Choroid plexus epithelial cell (primary cell): ENCODE data around the gene NOX1.
A peak's percentile ranks its signal among the peaks of the same experiment; 100 is the strongest.
"Not testable (repeated sequence)": the region's sequence is repeated elsewhere in the genome, so short reads cannot be mapped to it uniquely, and the experiment has no call there.

Experiments used
- DNase-seq: peaks from one replicate; pipeline ENCODE4 v3.0.0-alpha.2; 2010; ENCODE audit warnings: low read depth
- H3K4me3 ChIP-seq: 2 replicates; pipeline ENCODE4 v1.5.1; 2011; ENCODE audit warnings: low read depth, mild to moderate bottlenecking, control low read depth, low read length, moderate library complexity
- TF ChIP-seq, protein P1 (sequence below): conservative IDR thresholded peaks from 2 replicates; pipeline ENCODE4 v1.5.1; 2011; ENCODE audit warnings: low read depth, mild to moderate bottlenecking, control low read depth, inconsistent platforms, low read length, moderate library complexity

Gene NOX1

DNA sequence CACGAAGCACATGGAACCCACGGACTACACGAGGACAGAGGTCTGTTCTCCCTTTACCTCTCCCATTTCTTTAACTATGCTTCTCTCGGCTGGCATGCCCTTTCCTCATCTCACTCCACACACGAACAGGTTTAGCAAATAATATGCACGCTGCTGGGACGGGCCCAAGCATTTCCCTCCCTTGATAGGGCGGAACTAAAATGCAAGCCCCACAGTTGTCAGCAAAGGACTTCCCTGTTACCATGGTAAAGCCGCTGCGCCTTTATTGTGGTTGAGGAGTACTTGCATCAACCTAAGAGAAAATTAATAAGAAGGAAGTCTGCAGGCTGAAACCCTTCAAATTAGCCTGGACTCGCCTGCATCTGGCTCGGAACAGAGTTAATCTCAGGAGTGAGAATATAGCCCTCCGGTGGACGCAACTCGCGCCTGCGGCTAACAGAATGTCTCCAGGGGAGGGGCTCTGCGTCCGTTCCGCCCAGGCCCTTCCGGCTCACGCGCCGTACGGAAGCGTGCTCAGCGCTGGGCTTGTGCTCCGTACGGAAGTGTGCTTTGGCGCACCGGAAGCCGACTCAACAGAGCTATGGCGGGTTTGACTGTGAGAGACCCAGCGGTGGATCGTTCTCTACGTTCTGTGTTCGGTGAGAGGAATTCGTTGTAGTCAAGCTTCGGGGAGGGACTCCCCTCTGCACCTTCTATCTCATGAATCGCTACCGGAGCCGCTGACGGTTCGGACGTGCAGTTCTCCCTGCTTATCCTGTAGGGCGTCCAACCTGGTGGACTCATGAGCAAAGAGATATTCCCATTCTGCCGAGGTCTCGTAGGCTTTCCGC, 54.1 kb downstream of the NOX1 start, which contains the start of gene CSTF2:
CSTF2 (plus strand) TSS at position 555 of the 830 bp plus-strand sequence; CDS start at position 581, 26 bp downstream.
- H3K4me3 ChIP-seq, result peak within 1 kb of the TSS; percentile 73
- TF ChIP-seq, protein P1, sequence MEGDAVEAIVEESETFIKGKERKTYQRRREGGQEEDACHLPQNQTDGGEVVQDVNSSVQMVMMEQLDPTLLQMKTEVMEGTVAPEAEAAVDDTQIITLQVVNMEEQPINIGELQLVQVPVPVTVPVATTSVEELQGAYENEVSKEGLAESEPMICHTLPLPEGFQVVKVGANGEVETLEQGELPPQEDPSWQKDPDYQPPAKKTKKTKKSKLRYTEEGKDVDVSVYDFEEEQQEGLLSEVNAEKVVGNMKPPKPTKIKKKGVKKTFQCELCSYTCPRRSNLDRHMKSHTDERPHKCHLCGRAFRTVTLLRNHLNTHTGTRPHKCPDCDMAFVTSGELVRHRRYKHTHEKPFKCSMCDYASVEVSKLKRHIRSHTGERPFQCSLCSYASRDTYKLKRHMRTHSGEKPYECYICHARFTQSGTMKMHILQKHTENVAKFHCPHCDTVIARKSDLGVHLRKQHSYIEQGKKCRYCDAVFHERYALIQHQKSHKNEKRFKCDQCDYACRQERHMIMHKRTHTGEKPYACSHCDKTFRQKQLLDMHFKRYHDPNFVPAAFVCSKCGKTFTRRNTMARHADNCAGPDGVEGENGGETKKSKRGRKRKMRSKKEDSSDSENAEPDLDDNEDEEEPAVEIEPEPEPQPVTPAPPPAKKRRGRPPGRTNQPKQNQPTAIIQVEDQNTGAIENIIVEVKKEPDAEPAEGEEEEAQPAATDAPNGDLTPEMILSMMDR, result peak; percentile 26
- DNase-seq, result peak; percentile 86

DNA sequence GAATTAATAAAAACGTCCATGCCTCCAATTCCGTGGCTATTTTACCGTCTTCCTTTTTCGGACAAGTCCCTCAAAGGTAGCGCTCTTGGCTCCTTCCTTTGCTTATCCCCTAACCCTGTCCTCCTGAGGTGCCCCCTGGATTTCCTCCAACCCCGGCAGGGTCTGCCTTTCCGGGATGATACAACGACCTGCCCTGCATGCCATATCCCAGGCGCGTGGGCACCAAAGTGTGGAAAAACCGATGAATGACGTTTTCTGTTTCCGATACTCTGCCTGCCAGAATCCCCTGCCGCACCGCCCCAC, 54.7 kb downstream of the NOX1 start:
- H3K4me3 ChIP-seq, result peak overlapping the region; percentile 73
- TF ChIP-seq, protein P1, result no peak
- DNase-seq, result no peak

DNA sequence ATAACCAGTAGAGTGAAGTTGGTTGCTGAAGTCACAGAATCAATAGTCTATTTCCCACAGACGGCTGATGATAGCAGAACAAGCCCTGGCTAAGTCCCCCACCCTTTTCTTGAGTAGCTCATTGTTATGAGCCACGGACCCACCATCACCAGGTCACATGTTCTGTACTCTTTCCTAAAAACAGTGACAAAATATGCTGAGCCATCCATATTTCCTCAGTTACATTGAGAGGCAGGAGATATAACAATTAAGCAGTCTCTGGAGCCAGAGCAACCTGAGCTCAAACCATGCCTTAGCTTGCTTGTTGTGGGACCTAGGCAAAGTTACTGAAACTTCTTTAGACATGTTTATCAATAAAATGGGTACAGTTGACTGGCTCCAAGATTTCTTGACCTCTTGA, 56.8 kb downstream of the NOX1 start:
- DNase-seq, result no peak
- TF ChIP-seq, protein P1, result no peak
- H3K4me3 ChIP-seq, result no peak overlapping the region

DNA sequence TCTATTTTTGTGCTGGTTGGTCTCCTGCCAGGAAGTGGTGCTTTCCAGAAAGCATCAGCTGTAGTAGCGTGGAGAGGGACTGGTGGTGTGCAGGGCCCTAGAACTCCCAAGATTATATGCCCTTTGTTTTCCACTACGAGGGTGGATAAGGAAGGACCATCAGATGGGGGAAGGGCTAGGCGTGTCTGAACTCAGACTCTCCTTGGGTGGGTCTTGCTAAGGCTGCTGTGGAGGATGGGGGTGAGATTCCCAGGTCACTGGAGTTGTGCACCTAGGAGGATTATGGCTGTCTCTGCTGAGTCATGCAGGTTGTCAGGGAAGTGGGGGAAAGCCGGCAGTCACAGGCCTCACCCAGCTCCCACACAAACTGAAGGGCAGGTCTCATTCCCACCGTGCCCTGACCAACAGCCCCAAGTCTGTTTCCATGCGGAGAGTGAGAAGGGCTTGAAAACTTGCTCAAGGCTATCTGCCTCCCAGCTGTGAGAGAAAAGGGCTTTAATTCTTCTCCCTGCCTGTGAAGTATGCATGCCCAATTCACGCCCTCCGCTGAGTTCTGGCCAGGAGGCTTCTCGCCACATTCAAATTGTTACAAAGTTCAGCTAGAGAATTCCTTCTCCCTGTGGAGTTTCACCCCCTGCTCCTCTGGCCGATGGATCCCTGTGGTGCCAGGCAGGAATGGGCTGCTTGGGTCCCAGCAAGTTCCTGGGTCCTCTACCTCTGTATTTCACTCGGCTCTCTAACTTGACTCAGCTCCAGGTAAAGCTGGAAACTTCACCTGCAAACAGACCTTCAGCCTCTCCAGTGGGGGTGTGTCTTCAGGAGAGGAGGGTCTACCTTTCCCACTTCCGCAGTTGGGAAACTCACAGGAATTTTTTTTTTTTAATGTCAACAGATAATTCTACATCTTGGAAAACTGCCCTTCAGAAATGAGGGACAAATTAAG, 61.7 kb downstream of the NOX1 start:
- peak; percentile 20 for DNase-seq
- no peak overlapping the region for H3K4me3 ChIP-seq
- TF ChIP-seq, protein P1, result no peak

DNA sequence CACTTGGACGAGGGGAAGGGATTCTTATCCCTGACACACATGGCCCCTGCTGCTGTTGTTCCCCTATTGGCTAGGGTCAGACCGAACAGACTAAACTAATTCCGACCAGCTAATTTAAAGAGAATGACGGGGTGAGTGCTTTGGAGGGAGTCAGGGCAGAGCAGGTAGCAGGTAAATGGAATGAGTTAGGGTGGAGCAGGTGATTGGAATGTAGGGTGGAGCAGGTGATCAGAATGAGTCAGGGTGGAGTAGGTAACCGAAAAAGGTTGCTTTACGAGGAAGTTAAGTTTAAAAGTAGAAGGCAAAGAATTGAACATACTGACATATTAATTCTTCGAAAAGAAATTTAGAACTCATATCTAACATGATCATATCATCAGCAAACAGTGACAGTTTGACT, 65.9 kb downstream of the NOX1 start:
- H3K4me3 ChIP-seq, DNase-seq: not testable (repeated sequence)

DNA sequence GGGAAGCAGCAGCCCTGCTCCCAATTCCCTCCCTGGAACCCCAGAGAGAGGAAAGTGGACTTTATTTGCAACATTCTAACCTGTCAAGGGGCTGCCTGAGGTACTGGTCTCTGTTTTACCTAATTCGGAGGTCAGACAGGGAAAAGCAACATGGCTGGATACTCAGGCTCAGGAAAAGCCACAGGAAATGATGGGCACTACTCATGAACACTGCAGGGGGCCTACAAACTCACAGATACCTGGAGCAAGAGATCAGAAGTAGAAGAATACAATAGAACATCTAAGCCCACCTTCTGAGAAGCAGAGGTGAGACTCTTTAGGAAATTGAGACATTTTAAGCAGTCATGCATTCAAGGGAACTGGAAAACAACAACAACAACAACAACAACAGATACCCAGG, 69.4 kb downstream of the NOX1 start:
- no peak for DNase-seq
- TF ChIP-seq, protein P1, result no peak
- no peak overlapping the region for H3K4me3 ChIP-seq

DNA sequence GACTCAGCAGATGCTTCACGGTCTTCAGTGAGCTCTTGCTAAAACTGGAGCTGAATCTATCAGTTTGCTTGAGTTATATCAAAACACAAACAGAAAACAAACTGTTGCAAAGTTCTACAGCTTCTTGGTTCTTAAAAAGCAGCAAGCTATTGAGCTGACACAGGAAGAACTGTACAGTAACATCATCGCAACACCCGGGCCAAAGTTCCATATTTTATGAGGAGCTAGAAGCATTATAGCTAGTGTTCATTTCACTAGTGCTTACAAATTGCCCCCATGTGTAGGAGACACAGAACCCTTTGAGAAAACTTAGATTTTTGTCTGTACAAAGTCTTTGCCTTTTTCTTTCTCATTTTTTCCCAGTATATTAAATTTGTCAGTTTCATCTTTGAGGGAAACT, 71.3 kb downstream of the NOX1 start:
- H3K4me3 ChIP-seq, result no peak overlapping the region
- no peak for DNase-seq
- TF ChIP-seq, protein P1, result no peak
